HG03432 (cell line): Measurements from ENCODE around the gene DRC3.
"Not testable (repeated sequence)": the region's sequence is repeated elsewhere in the genome, so short reads cannot be mapped to it uniquely, and the experiment has no call there.

Experiments used
- ATAC-seq: cut with Tn5 transposase; IDR thresholded peaks from one replicate; pipeline ENCODE4 v1.9.1; 2021; ENCODE audit warnings: mild to moderate bottlenecking, moderate library complexity; ENCODE audit not compliant: unreplicated experiment

Gene DRC3, protein sequence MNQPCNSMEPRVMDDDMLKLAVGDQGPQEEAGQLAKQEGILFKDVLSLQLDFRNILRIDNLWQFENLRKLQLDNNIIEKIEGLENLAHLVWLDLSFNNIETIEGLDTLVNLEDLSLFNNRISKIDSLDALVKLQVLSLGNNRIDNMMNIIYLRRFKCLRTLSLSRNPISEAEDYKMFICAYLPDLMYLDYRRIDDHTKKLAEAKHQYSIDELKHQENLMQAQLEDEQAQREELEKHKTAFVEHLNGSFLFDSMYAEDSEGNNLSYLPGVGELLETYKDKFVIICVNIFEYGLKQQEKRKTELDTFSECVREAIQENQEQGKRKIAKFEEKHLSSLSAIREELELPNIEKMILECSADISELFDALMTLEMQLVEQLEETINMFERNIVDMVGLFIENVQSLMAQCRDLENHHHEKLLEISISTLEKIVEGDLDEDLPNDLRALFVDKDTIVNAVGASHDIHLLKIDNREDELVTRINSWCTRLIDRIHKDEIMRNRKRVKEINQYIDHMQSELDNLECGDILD

GRCh38 chr17:17972126-17972951 is at the start of gene DRC3, which contains the start of gene TOM1L2:
TSS of gene DRC3 (plus strand) at chr17:17972862. CDS start at chr17:17977599, 4,737 bp downstream.
TSS of gene TOM1L2 (minus strand) at chr17:17972400. CDS start at chr17:17972313, 87 bp downstream.
- ATAC-seq: peak; percentile 90

GRCh38 chr17:17924131-17924856 is 48.4 kb upstream of the DRC3 start:
- ATAC-seq: no peak

DNA sequence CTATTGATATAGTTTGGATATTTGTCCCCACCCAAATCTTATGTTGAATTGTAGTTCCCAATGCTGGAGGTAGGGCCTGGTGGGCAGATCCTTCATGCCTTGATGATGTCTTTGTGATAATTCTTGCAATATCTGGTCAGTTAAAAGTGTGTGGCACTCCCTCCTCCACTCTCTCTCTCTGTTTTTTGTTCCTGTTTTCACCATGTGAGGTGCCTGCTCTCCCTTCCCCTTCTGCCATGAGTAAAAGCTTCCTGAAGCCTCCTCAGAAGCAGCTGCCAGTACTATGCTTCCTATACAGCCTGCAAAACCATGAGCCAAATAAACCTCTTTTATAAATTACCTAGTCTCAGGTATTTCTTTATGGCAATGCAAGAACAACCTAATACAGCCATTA is 47.8 kb upstream of the DRC3 start:
- no peak for ATAC-seq

- ATAC-seq: no peak
These were observed 46.6 kb upstream of the DRC3 start for GRCh38 chr17:17926036-17926435.

- ATAC-seq: no peak
These were observed 45.7 kb upstream of the DRC3 start for GRCh38 chr17:17926840-17927449.

GRCh38 chr17:17928398-17929287 is 44.0 kb upstream of the DRC3 start:
- no peak for ATAC-seq

DNA sequence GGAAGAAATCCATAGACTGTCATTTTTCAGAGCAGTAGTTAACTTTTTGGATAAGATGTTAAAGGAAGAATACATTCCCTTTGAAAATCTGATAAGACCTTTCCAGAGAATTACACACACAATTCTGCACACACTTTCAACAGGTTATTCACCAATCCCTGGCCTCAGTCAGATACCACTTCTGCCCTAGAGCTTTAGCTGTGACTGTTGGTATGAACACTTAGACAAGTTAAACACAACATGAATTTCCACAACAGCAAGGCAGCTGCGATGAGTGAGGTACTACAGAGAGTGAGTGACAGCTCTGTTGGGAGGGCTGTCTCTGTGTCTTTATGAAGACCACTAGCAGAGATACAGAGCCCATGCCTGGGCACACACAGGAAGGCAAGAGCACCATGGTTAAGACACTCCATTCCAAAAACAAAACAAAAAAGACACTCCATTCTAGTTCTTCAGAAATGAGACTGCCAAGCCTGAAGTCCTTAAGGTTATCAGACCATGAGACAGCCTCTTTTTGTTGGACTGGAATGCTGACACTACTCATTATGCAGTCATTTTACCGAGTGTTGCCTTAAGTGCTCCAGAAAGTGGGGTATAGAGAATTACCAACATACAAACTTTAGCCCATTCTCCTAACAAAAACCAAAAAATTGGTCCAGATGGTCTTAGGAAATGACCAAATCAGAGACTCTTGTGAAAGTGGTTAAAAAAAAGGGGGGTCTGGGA is 42.8 kb upstream of the DRC3 start:
- no peak for ATAC-seq

DNA sequence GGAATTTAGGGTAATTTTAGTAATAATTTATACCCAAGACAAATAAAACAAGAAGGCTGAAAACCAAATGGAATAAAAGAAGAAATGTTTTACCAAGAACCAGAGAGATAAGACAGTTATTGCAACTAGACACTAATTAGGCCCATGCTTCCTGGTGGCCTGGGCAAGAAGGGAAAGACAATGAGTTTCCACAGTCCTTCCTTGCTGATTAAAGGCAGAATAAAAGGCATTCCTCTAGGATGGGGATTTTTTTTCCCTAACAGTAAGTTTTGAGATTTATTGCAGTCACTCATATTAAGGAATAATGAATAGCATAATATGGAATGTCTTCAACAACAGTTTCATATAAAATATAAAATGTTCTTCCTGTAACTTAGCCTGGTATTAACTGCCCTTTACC is 42.0 kb upstream of the DRC3 start:
- no peak for ATAC-seq

GRCh38 chr17:17931159-17931558 is 41.5 kb upstream of the DRC3 start:
- ATAC-seq: no peak

- no peak for ATAC-seq
These were observed 38.9 kb upstream of the DRC3 start for GRCh38 chr17:17933775-17934174.

DNA sequence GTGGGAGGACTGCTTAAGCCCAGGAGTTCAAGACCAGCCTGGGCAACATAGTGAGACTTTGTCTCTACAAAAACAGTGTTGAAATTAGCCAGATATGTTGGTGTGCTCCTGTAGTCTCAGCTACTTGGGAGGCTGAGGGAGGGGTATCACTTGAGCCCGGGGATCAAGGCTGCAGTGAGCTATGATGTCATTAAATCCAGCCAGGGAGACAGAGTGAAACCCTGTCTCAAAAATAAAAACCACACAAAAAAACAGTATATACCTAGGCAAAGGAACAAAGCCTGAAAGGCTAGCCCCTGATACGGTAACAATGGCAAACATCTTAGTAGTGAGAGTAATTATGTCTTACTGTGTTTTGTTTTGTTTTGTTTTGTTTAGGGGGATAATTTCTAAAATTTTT is 38.4 kb upstream of the DRC3 start:
- ATAC-seq: no peak

DNA sequence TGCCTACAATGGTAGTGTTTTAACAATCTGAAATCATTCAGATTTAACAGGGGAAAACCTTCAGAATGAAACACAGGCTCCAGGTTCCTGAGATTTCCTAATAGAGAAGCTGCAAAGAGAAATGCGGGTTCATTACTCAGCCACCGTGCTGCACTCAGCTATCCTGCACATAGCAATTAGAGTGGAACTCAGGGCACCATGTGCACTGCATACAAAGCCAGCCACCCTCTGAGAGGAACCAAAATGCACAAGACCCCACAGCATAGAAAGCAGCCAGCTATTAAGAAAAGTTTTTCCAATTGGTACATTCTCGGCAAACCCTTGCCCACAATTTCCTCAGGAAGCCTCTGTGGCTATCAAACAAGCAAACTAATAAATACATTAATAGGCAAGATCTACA is 37.9 kb upstream of the DRC3 start:
- no peak for ATAC-seq

GRCh38 chr17:17935321-17936271 is 37.1 kb upstream of the DRC3 start:
- ATAC-seq: no peak

DNA sequence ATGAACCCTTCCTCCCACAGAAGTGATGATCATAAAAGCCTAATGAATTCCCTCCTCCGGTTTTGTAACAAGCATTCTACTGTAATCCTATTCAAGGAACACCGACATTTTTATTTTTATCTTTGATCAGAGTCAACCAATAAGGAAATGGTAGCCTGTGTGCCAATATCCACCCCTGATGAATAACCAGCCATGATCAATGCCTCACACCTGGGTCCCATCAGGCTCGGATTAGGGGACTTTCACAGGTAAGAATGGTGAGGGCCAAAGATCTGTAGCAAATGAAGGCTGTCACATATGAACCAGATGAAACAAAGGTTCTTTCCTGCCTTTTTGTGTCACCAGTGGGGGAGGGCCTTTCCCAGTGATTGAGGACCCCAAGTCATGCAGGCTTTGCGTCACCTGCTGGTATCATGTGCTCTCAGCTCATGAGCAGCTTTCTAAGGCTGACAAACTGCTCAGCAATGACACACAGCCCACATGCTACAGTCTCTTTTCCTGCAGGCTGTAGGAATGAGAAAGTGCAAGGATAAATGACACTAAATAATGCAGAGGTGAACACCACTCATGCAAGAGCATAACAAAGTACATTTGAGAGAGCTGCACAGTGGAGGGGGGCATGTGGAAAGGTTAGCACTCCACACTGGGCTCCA is 35.3 kb upstream of the DRC3 start:
- ATAC-seq: no peak

DNA sequence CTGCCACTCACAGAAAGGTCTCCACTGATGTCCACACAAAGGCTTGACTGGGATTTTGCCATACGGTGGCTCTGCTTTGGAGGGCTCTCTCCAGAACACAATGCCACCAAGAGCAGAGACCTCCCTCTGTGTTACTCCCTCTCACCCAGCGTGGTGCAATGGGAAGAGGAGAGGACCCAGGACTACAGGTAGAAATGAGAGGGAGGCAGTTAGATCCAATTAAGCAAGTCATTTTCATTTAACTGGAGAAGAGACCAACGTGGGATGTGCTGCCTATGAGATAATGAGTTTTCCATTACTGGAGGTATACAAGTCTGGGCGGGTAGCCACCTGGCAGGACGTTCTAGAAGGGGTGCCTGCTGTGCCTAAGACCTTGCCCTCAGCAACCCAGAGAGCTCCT is 34.7 kb upstream of the DRC3 start:
- ATAC-seq: no peak

DNA sequence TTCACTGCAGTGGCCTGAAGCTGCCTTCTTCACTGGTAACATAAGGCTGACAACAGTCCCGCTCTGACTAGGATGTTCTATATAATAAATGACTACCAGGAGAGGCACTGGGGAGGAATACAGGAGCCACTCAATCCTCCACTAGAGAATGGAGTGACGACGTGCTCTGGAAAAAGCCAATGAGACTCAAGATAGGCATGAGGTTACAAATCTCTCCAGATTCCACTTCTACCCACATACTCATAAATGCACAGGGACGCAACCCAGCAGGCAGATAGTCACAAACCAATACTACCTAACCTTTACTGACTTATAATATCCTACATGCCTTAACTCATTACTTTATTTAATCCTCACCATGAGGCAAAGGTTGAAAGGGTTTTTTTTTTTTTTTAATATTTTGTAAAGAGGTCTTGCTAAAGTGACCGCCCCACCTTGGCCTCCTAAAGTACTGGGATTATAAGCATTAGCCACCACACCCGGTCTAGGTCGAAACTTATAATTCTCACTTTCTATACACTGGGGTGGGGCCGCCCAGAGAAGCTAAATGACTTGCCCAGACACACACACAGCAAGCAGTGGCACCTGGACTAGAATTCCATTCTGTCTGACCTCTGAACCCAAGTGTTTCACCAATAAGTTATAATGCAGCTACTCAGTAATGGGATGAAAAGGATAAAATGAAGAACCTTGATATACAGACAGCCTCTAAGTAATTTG is 34.1 kb upstream of the DRC3 start:
- ATAC-seq: no peak

DNA sequence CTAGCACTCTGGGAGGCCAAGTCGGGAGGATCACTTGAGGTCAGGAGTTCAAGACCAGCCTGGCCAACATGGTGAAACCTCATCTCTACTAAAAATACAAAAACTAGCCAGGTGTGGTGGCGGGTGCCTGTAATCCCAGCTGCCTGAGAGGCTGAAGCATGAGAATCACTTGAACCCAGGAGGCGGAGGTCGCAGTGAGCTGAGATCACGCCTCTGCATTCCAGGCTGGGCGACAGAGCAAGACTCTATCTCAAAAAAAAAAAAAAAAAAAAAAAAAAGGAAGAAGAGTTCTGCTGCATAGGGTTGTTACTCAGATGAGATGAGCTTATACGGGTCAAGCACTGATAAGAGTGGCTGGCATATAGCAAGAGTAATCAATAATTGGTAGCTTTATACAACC is 32.7 kb upstream of the DRC3 start:
- ATAC-seq: not testable (repeated sequence)
